GM12878 (cell line): ENCODE results near the gene TMEM150A. TPM values are rescaled to one million over a fixed set of nuclear protein-coding genes. Genes with fewer than 3 reads are reported as not detected.

Experiments used
- ATAC-seq: fragments of 200-7000 bp; cut with Tn5 transposase; 3 replicates; pipeline ENCODE4 v1.9.1; 2020; ENCODE audit warnings: mild to moderate bottlenecking, moderate library complexity
- BruUV-seq: library from RNA; stranded (reverse); fragments of 400-500 nt; replicated peaks from 2 replicates; lab custom pipeline; 2021; lab: Mats Ljungman, UMichigan
- CTCF ChIA-PET: fragments of 300-600 bp; sonication (Branson Sonifier 250); formaldehyde crosslinking; extraction: SDS; loops from one replicate; lab custom pipeline; 2021; ENCODE audit warnings: inconsistent platforms; lab: Yijun Ruan, JAX
- POLR2A ChIA-PET: fragments of 350-600 bp; formaldehyde crosslinking; extraction: SDS; loops from one replicate; lab custom pipeline; 2021; ENCODE audit warnings: inconsistent platforms; lab: Charles Lee
- RAD21 ChIA-PET: fragments of 300-600 bp; sonication (Branson Sonifier 250); formaldehyde crosslinking; loops from one replicate; lab custom pipeline; 2023; ENCODE audit warnings: antibody characterized with exemption; ENCODE audit not compliant: unreplicated experiment; lab: Charles Lee
- SMC1A ChIA-PET: fragments of 300-600 bp; sonication (Branson Sonifier 250); formaldehyde crosslinking; loops from one replicate; lab custom pipeline; 2023; ENCODE audit not compliant: unreplicated experiment, uncharacterized antibody; lab: Charles Lee
- DNase-seq: peaks from one replicate; pipeline ENCODE4 v3.0.0-alpha.2; 2011; ENCODE audit warnings: low read depth, low spot score
- FAIRE-seq: peaks from 3 replicates; lab custom pipeline; 2011; peaks lifted over from hg19 to GRCh38; lab: Jason Lieb, UNC
- H2AFZ ChIP-seq: 2 replicates; pipeline ENCODE4 v1.6.0; 2011; ENCODE audit warnings: low read depth, low read length, control low read depth; ENCODE audit not compliant: control insufficient read depth
- H3K27ac ChIP-seq: 2 replicates; pipeline ENCODE4 v1.5.1; 2011; ENCODE audit warnings: control low read depth; ENCODE audit not compliant: control insufficient read depth, insufficient read depth
- H3K27me3 ChIP-seq, 2 experiments: replicated peaks in 1 of 2; 2 replicates each; pipeline versions ENCODE4 v1.6.0 to v1.6.1; 2011; ENCODE audit warnings: low read length in 1 of 2; ENCODE audit not compliant: control insufficient read depth in 2 of 2, insufficient read depth in 2 of 2
- H3K36me3 ChIP-seq, 2 experiments: 2 replicates each; pipeline ENCODE4 v1.5.1; 2011; ENCODE audit warnings: low read length in 1 of 2; ENCODE audit not compliant: control insufficient read depth in 2 of 2, insufficient read depth in 2 of 2
- H3K4me1 ChIP-seq: 2 replicates; pipeline ENCODE4 v1.6.1; 2011; ENCODE audit warnings: mild to moderate bottlenecking, low read length, moderate library complexity, mixed read lengths; ENCODE audit not compliant: control insufficient read depth, insufficient read depth
- H3K4me2 ChIP-seq: 2 replicates; pipeline ENCODE4 v1.6.0; 2011; ENCODE audit warnings: control low read depth; ENCODE audit not compliant: control insufficient read depth, insufficient read depth
- H3K4me3 ChIP-seq: fragments of 200-600 bp; sonication (generic); 2 replicates; pipeline ENCODE4 v1.5.1; 2016
- H3K79me2 ChIP-seq: 2 replicates; pipeline ENCODE4 v1.6.0; 2011; ENCODE audit warnings: low read length; ENCODE audit not compliant: control insufficient read depth, insufficient read depth
- H3K9ac ChIP-seq: 2 replicates; pipeline ENCODE4 v1.8.0; 2011; ENCODE audit warnings: low read length, control low read depth, mixed read lengths; ENCODE audit not compliant: control insufficient read depth, insufficient read depth
- H3K9me3 ChIP-seq: replicated peaks from 3 replicates; pipeline ENCODE4 v1.5.1; 2011; ENCODE audit warnings: mild to moderate bottlenecking, low read length; ENCODE audit not compliant: control insufficient read depth, insufficient read depth
- H4K20me1 ChIP-seq: 2 replicates; pipeline ENCODE4 v1.6.0; 2011; ENCODE audit not compliant: control insufficient read depth, insufficient read depth
- EZH2 ChIP-seq: IDR thresholded peaks from 2 replicates; pipeline ENCODE4 v1.6.1; 2012; ENCODE audit warnings: low read depth, mild to moderate bottlenecking, control low read depth, inconsistent platforms, low read length, borderline replicate concordance; ENCODE audit not compliant: control insufficient read depth
- FOS ChIP-seq: IDR thresholded peaks from 3 replicates; pipeline ENCODE4 v1.6.1; 2011; ENCODE audit warnings: borderline replicate concordance; ENCODE audit not compliant: insufficient read length; ENCODE audit errors: extremely low read depth
- GABPA ChIP-seq: IDR thresholded peaks from 2 replicates; pipeline ENCODE4 v1.6.1; 2014; ENCODE audit warnings: antibody characterized with exemption, low read depth, mild to moderate bottlenecking, inconsistent platforms
- IKZF2 ChIP-seq, 2 experiments: fragments of 450-650 bp; IDR thresholded peaks; 2 replicates each; pipeline ENCODE4 v1.6.1; 2017; ENCODE audit warnings: mild to moderate bottlenecking in 2 of 2, moderate library complexity in 2 of 2
- LARP7 ChIP-seq: fragments of 450-650 bp; IDR thresholded peaks from 2 replicates; pipeline ENCODE4 v1.6.1; 2017; ENCODE audit warnings: mild to moderate bottlenecking
- MEF2A ChIP-seq: IDR thresholded peaks from 2 replicates; pipeline ENCODE4 v1.6.1; 2011; ENCODE audit warnings: low read depth, mild to moderate bottlenecking, low read length, moderate library complexity; ENCODE audit not compliant: insufficient read depth
- PBX3 ChIP-seq: IDR thresholded peaks from 2 replicates; pipeline ENCODE4 v1.6.1; 2011; ENCODE audit warnings: mild to moderate bottlenecking, low read depth, low read length, moderate library complexity; ENCODE audit not compliant: insufficient replicate concordance
- POU2F2 ChIP-seq: IDR thresholded peaks from 3 replicates; pipeline ENCODE4 v1.6.1; 2011; ENCODE audit warnings: low read depth, mild to moderate bottlenecking, low read length, borderline replicate concordance
- USF1 ChIP-seq: IDR thresholded peaks from 2 replicates; pipeline ENCODE4 v1.6.1; 2011; ENCODE audit warnings: borderline replicate concordance, low read depth, mild to moderate bottlenecking, moderate library complexity, mixed read lengths, low read length; ENCODE audit not compliant: insufficient read depth; ENCODE audit errors: extremely low read length
- WRNIP1 ChIP-seq: IDR thresholded peaks from 2 replicates; pipeline ENCODE4 v1.6.1; 2011; ENCODE audit warnings: low read depth, low read length, improper control_type of control experiment, borderline replicate concordance
- ZBTB4 ChIP-seq: fragments of 450-650 bp; formaldehyde crosslinking; IDR thresholded peaks from 2 replicates; pipeline ENCODE4 v1.4.0; 2022; ENCODE audit warnings: mild to moderate bottlenecking, moderate library complexity
- WGBS: methylation state at CpG from one replicate; pipeline ENCODE4 v1.1.6; 2016; ENCODE audit warnings: low lambda C conversion rate; ENCODE audit not compliant: insufficient replicate concordance, insufficient coverage; ENCODE audit errors: missing lambda C conversion rate; 5-methylcytosine and 5-hydroxymethylcytosine counted together
- in situ Hi-C: fragments of 300-500 bp; cut with MboI; formaldehyde crosslinking; loops from 9 replicates; pipeline ENCODE4 v1.14.3; 2018; ENCODE audit warnings: mixed read lengths
- intact Hi-C: fragments of 100-400 bp; cut with micrococcal nuclease; formaldehyde crosslinking; loops from one replicate; pipeline ENCODE4 v1.14.2; 2022; ENCODE audit not compliant: unreplicated experiment
- polyA plus RNA-seq, 11 experiments: library from polyadenylated mRNA; depleted of rRNA in 4 of 11; unstranded in 6 of 11; stranded (reverse) in 5 of 11; fragments of >200 nt; fragmentation: Nextera tagmentation in 4 of 11; fragmentation: Illumina TruSeq in 1 of 11; extraction: Ambion mirVana in 4 of 11; extraction: Trizol in 1 of 11; gene quantifications; 1 replicate in 1 of 11; 2 replicates in 10 of 11; pipeline versions ENCODE4 v1.2.1 to v1.2.3, GENCODE V29; 2011 to 2016; ENCODE audit warnings: inconsistent platforms in 2 of 11, missing spikeins in 2 of 11, low read depth in 1 of 11
- total RNA-seq, 4 experiments: library from RNA; depleted of rRNA in 3 of 4; stranded (reverse); fragments of >200 nt in 3 of 4; fragmentation: Illumina TruSeq in 1 of 4; extraction: Trizol in 1 of 4; gene quantifications; 2 replicates each; pipeline versions ENCODE4 v1.2.1 to v1.2.3, GENCODE V29; 2013 to 2021
- TF ChIP-seq, protein P1 (sequence below): IDR thresholded peaks from 2 replicates; pipeline ENCODE4 v1.6.1; 2012; ENCODE audit warnings: low read length, inconsistent platforms

Gene TMEM150A
- total and polyA plus RNA-seq, 10 of the 15 experiments (the other 5 are each of a cell fraction or from before 2014, with no cell fraction given), result 0.45 to 4.4 (median 2.6) TPM

GRCh38 chr2:85596486-85597143 lies 5.9 kb downstream of the TMEM150A start:
- H3K79me2 ChIP-seq, result peaks cover 28% of the 10 kb centered on the region
- BruUV-seq, result no TSS peak
- no peak for TF ChIP-seq IKZF2 (IDR thresholded peaks at IDR 0.05)
- TF ChIP-seq, protein P1, sequence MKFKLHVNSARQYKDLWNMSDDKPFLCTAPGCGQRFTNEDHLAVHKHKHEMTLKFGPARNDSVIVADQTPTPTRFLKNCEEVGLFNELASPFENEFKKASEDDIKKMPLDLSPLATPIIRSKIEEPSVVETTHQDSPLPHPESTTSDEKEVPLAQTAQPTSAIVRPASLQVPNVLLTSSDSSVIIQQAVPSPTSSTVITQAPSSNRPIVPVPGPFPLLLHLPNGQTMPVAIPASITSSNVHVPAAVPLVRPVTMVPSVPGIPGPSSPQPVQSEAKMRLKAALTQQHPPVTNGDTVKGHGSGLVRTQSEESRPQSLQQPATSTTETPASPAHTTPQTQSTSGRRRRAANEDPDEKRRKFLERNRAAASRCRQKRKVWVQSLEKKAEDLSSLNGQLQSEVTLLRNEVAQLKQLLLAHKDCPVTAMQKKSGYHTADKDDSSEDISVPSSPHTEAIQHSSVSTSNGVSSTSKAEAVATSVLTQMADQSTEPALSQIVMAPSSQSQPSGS, result no peak
- no peak for TF ChIP-seq ZBTB4 (CRISPR knock-in tag)
- no peak for TF ChIP-seq MEF2A
- TF ChIP-seq LARP7, result no peak
- no peak for TF ChIP-seq PBX3
- TF ChIP-seq WRNIP1, result no peak
- no peak for TF ChIP-seq EZH2
- no peak for TF ChIP-seq USF1
- TF ChIP-seq POU2F2, result no peak
- no peak for TF ChIP-seq FOS
- no peak for TF ChIP-seq GABPA
- TF ChIP-seq, all 136 proteins: peak for 0
- Histone ChIP-seq H3K27ac (no peak overlapping the region), H3K27me3 (no peaks in the 10 kb centered on the region), H3K4me1 (peaks cover 9% of the 10 kb centered on the region), H3K4me2 (peak overlapping the region; percentile 77), H3K9me3 (no peaks in the 10 kb centered on the region), H3K36me3 (peaks cover 0 to 14% of the 10 kb centered on the region in 2 experiments; a peak in 3 of 4 replicates), H3K9ac (peak overlapping the region; percentile 95), H2AFZ (no peak overlapping the region), H4K20me1 (no peaks in the 10 kb centered on the region), H3K4me3 (peak overlapping the region; percentile 97)
- SMC1A ChIA-PET, result interaction anchor here (1.1 to 3.2 kb wide), 7 partner anchors 10 to 177 kb away, joined by 3 to 20 read pairs (median 6); partner anchors contain the start of genes C2orf68, GGCX, SH2D6 and VAMP8
- no peak for FAIRE-seq
- no peak for DNase-seq
- intact Hi-C loops, result no loop called here
- ATAC-seq, result no peak
- CTCF ChIA-PET, result interaction anchor here (0.9 to 1.2 kb wide), 3 partner anchors 9 to 40 kb away, joined by 3 to 6 read pairs (median 4); no protein-coding TSS in a partner anchor
- in situ Hi-C loops, result no loop called here
- POLR2A ChIA-PET, result interaction anchor here (0.6 to 3.8 kb wide), 12 partner anchors 8 to 243 kb away, joined by 3 to 57 read pairs (median 6); partner anchors contain the start of genes C2orf68, ELMOD3, GGCX and MAT2A
- WGBS, result 92% methylated on average over 3 of the region's 3 CpGs
- RAD21 ChIA-PET, result interaction anchor here (1.4 to 2.2 kb wide), 5 partner anchors 19 to 269 kb away, joined by 3 to 9 read pairs (median 7); partner anchors contain the start of genes MAT2A, SH2D6, TGOLN2 and VAMP8
